ENCODE measurements around the gene NAALADL1. TPM values are rescaled to one million over a fixed set of nuclear protein-coding genes. Genes with fewer than 3 reads are reported as not detected.
"Not testable (repeated sequence)": the region's sequence is repeated elsewhere in the genome, so short reads cannot be mapped to it uniquely, and the experiment has no call there.

Gene NAALADL1
- total RNA-seq, 1 donor from 2014 or later: 10.4 TPM

- no peak for DNase-seq (ENCODE audit: low spot score)
Observed at GRCh38 chr11:65051398-65051858, 6.9 kb downstream of the NAALADL1 start.

GRCh38 chr11:65047581-65048422 lies 10.6 kb downstream of the NAALADL1 start:
- DNase-seq (ENCODE audit: low spot score): no peak

GRCh38 chr11:65045728-65046127 lies 12.6 kb downstream of the NAALADL1 start:
- DNase-seq (ENCODE audit: low spot score): no peak

GRCh38 chr11:65045061-65045460 lies 13.3 kb downstream of the NAALADL1 start:
- no peak for DNase-seq (ENCODE audit: low spot score)

GRCh38 chr11:65043881-65044501 lies 14.4 kb downstream of the NAALADL1 start:
- DNase-seq (ENCODE audit: low spot score): peak; percentile 18

GRCh38 chr11:65042891-65043290 lies 15.5 kb downstream of the NAALADL1 start:
- DNase-seq (ENCODE audit: low spot score): no peak

GRCh38 chr11:65040847-65041622 lies 17.3 kb downstream of the NAALADL1 start, which contains the start of gene SAC3D1:
SAC3D1 (plus strand) TSS chr11:65041210; CDS start chr11:65041293, 83 bp downstream.
- peak; percentile 87 for DNase-seq (ENCODE audit: low spot score)

- DNase-seq (ENCODE audit: low spot score): no peak
Observed at GRCh38 chr11:65040520-65040846, 17.9 kb downstream of the NAALADL1 start.

- peak; percentile 47 for DNase-seq (ENCODE audit: low spot score)
Observed at GRCh38 chr11:65036931-65037330, 21.4 kb downstream of the NAALADL1 start.

GRCh38 chr11:65035579-65035978 lies 22.8 kb downstream of the NAALADL1 start:
- no peak for DNase-seq (ENCODE audit: low spot score)

GRCh38 chr11:65034423-65034822 lies 23.9 kb downstream of the NAALADL1 start:
- DNase-seq (ENCODE audit: low spot score): no peak

GRCh38 chr11:65032216-65032615 lies 26.1 kb downstream of the NAALADL1 start:
- DNase-seq (ENCODE audit: low spot score): no peak

GRCh38 chr11:65027213-65028067 lies 30.9 kb downstream of the NAALADL1 start, which contains the start of gene SNX15:
SNX15 (plus strand) TSS chr11:65027439; CDS start chr11:65027538, 99 bp downstream.
- DNase-seq (ENCODE audit: low spot score): peak; percentile 94

GRCh38 chr11:65026810-65027209 lies 31.5 kb downstream of the NAALADL1 start:
- no peak for DNase-seq (ENCODE audit: low spot score)

GRCh38 chr11:65023502-65023901 lies 34.9 kb downstream of the NAALADL1 start:
- not testable (repeated sequence) for DNase-seq (ENCODE audit: low spot score)

GRCh38 chr11:65021509-65021908 lies 36.8 kb downstream of the NAALADL1 start:
- DNase-seq (ENCODE audit: low spot score): no peak

GRCh38 chr11:65021003-65021402 lies 37.4 kb downstream of the NAALADL1 start:
- DNase-seq (ENCODE audit: low spot score): no peak

GRCh38 chr11:65019824-65020223 lies 38.5 kb downstream of the NAALADL1 start:
- no peak for DNase-seq (ENCODE audit: low spot score)

- DNase-seq (ENCODE audit: low spot score): no peak
Observed at GRCh38 chr11:65017937-65018336, 40.4 kb downstream of the NAALADL1 start.

GRCh38 chr11:65016705-65017104 lies 41.6 kb downstream of the NAALADL1 start:
- peak; percentile 37 for DNase-seq (ENCODE audit: low spot score)

GRCh38 chr11:65014726-65015227 lies 43.6 kb downstream of the NAALADL1 start:
- DNase-seq (ENCODE audit: low spot score): no peak
